Effector memory CD4-positive, alpha-beta T cell (primary cell): ENCODE measurements around the gene NOLC1.

Source experiments
- DNase-seq, 3 donors: peaks; one replicate each; pipeline ENCODE4 v3.0.0-alpha.2; 2020
- H3K27ac ChIP-seq: 2 replicates; pipeline ENCODE4 v1.7.0; 2013; ENCODE audit warnings: mild to moderate bottlenecking, low read length, moderate library complexity; ENCODE audit not compliant: insufficient read depth, poor library complexity, severe bottlenecking
- H3K27me3 ChIP-seq: replicated peaks from 2 replicates; pipeline ENCODE4 v1.7.0; 2013; ENCODE audit warnings: mild to moderate bottlenecking, low read length; ENCODE audit not compliant: insufficient read depth, control insufficient read depth, poor library complexity, severe bottlenecking
- H3K36me3 ChIP-seq: 2 replicates; pipeline ENCODE4 v1.7.0; 2013; ENCODE audit warnings: mild to moderate bottlenecking, low read length, moderate library complexity; ENCODE audit not compliant: control insufficient read depth, insufficient read depth
- H3K4me1 ChIP-seq: 2 replicates; pipeline ENCODE4 v1.7.0; 2013; ENCODE audit warnings: low read length, mild to moderate bottlenecking; ENCODE audit not compliant: control insufficient read depth, insufficient read depth, poor library complexity, severe bottlenecking
- H3K4me3 ChIP-seq: 2 replicates; pipeline ENCODE4 v1.7.0; 2013; ENCODE audit warnings: low read length, low read depth, mild to moderate bottlenecking; ENCODE audit not compliant: insufficient read depth, poor library complexity, severe bottlenecking
- H3K9me3 ChIP-seq: 2 replicates; pipeline ENCODE4 v1.7.0; 2013; ENCODE audit warnings: mild to moderate bottlenecking, low read length, moderate library complexity; ENCODE audit not compliant: control insufficient read depth
- total RNA-seq, 3 donors: gene quantifications; one replicate each; lab custom pipeline; 2026; lab: John Stamatoyannopoulos, UW

NOLC1 gene
- 79.7 to 90.0 (median 86.9) reads per million in 3 donors for total RNA-seq

DNA sequence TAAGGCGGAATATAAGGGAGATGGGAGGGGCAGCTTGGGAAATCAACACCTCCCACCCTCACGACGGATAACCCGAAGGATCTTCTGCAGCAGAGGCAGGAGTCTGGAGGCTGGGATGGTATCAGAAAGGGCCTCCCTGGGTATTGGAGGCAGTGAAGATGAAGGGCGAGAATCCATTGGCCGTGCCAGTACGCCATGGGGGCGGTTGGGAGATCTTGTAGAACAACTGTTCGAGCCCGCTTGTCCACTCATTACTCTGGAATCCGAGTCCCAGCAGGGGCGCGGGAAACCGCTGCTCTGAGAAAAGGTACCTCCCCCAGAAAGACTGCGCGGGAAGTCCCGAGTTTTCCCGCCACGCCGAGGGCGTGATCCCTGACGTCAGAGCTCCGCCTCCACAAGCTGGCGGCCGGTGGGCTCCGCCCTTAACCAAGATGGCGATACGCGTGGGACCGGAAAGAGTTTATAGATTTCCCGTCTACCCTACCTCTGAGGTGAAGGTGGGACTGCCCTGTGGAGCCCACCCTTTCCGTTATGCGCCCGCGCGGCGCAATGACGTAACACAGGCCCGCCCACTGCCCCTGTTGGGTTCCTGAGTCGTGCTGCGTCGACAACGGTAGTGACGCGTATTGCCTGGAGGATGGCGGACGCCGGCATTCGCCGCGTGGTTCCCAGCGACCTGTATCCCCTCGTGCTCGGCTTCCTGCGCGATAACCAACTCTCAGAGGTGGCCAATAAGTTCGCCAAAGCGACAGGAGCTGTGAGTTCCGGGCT is at the start of gene NOLC1:
NOLC1 (plus strand) TSS at position 616 of the 771 bp plus-strand sequence; CDS start at position 638, 22 bp downstream.
- H3K27me3 ChIP-seq, result no peaks in the 10 kb centered on the region
- H3K4me1 ChIP-seq, result peaks cover 12% of the 10 kb centered on the region
- DNase-seq, result peak; percentile 99 to 100 (median 100)
- peak within 1 kb of the TSS; percentile 84 for H3K4me3 ChIP-seq
- no peaks in the 10 kb centered on the region for H3K9me3 ChIP-seq
- peaks cover 27% of the 10 kb centered on the region for H3K36me3 ChIP-seq
- peak within 1 kb of the TSS; percentile 83 for H3K27ac ChIP-seq

DNA sequence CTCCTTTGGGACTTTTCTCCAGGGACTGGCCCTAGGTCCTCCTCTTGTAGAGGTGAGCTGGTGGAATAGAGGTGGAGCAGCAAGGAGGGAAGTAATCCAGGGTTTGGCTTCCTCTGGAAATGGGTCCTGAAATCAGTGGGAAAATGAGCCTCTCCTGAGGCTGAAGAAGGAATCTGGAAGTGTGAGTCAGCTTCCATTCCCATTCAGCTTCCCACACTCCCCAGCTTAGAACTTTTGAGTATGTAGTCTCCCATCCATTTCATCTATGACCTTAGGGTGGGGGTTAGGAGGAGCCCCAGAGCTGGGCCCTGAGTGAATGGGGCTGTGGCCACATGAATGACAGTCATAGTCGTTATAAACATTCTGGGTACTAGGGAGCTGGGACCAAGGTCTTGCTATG is 49.8 kb upstream of the NOLC1 start:
- H3K36me3 ChIP-seq, result peaks cover 6% of the 10 kb centered on the region
- H3K4me3 ChIP-seq, result no peak overlapping the region
- H3K4me1 ChIP-seq, result peaks cover 6% of the 10 kb centered on the region
- no peaks in the 10 kb centered on the region for H3K9me3 ChIP-seq
- H3K27ac ChIP-seq, result no peak overlapping the region
- no peaks in the 10 kb centered on the region for H3K27me3 ChIP-seq
- no peak for DNase-seq

DNA sequence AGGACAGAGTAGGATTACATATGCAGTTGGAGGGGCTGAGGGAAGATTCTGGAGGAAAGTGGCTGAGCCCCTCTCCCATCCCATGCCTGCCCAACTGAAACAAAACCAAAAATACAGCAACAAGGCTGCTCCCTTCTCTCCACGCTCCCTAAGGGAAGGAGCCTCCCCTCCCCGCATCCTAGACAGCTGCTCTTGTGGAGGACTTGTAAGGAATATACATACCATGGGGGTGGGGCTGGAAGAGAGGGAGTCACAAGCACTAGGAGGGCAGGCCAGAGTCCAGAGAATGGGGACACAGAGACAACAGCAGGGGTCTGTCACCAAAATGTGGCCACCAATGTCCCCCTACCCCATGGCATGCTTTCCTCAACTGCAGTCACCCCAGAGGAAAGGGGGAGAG is 45.2 kb upstream of the NOLC1 start:
- no peak for DNase-seq
- Histone ChIP-seq H3K9me3 (no peaks in the 10 kb centered on the region), H3K4me1 (peaks cover 6% of the 10 kb centered on the region), H3K27ac (no peak overlapping the region), H3K27me3 (no peaks in the 10 kb centered on the region), H3K36me3 (peaks cover 44% of the 10 kb centered on the region), H3K4me3 (no peak overlapping the region)

DNA sequence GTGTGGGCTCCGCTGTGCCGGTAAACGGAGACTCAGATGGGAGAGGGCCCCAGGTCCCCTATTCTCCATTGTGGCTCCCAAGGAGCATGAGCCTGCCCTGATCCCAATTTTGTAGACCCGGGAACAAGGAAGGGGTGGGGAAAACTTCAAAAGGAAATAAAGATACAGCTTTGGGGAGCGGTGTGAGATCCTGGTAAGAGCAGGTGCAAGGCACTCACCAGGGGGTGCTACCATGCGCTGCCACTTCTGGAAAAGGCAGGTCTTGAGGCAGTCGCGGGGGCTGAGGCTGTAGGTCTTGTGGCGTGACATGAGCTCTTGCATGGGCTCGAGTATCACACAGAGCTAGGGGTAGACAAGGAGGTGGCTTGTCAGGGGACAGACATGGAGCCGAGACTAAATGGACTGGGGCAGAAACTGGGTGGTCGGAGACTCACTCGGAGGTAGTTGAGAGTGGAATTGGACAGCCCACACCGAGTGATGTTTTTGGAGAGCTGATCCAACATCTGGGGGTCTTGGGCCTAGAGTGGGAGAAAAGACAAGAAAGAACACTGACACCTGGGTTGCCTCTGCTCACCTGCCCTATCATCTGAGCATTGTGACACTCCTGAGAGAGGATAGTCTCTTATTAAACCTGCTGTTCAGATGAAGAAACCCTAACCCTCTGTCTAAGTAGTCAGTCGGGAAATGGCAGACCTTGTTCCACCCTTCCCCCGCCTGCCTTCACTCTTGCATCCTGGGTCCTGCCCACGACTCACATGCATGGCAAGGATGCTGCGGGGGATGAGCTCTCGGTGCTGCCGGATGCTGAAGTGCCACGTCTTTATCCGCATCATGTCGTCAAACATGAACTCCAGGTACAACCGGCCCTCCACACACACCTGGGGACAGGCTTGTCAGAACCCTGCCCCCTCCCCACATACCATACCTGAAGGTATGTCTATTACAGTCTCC is 42.7 kb upstream of the NOLC1 start:
- H3K36me3 ChIP-seq, result peaks cover 44% of the 10 kb centered on the region
- no peaks in the 10 kb centered on the region for H3K9me3 ChIP-seq
- H3K4me1 ChIP-seq, result peaks cover 26% of the 10 kb centered on the region
- no peak overlapping the region for H3K27ac ChIP-seq
- H3K27me3 ChIP-seq, result no peaks in the 10 kb centered on the region
- no peak for DNase-seq
- H3K4me3 ChIP-seq, result no peak overlapping the region

DNA sequence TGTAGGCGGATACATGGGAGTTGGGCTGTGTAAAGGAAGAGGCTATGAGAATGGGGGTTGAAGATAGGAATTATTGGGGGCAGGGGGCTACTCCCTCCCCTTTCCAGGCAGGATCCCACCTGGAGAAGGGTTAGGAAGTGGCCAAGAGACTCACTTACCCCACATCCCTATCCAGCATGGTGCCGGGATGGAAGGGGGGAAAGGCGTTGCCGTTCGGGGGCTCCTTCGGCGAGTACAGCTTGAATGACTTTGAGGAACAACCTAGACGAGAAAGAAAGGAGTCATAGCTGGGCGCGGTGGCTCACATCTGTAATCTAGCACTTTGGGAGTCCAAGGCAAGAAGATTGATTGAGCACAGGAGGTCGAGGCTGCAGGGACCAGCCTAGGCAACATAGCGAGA is 40.9 kb upstream of the NOLC1 start:
- no peak overlapping the region for H3K4me3 ChIP-seq
- H3K36me3 ChIP-seq, result peaks cover 44% of the 10 kb centered on the region
- DNase-seq, result no peak
- H3K27me3 ChIP-seq, result no peaks in the 10 kb centered on the region
- no peaks in the 10 kb centered on the region for H3K9me3 ChIP-seq
- H3K27ac ChIP-seq, result no peak overlapping the region
- H3K4me1 ChIP-seq, result peaks cover 25% of the 10 kb centered on the region

DNA sequence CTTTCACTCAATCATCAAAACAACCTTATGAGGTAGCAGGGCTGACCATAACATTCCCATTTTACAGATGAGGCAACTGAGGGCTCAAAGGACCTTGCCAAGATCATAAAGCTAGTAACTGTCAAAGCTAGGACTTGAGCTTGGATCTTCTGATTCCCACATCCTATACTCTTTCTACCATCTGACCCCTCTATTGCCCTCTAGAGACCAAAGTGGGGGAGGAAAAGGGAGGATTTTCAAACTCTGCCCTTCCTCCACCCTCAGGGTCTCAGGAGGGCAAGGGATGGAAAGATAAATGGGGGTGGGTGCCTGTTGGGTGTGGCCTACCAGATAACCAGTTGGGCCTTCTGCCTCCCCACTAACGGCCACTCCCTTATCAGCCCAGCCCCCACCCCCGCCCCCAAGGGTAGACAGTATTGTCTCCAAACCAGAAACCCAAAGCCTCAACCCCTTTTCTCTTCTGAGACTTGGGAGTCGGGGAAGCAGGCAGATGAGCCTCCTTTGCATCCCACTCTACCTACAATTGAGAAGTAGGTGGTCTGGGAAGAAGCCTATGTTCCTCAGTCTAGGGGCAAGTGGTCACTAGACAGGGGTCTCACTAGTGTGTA is 39.9 kb upstream of the NOLC1 start:
- Histone ChIP-seq H3K9me3 (no peaks in the 10 kb centered on the region), H3K4me3 (no peak overlapping the region), H3K4me1 (peaks cover 35% of the 10 kb centered on the region), H3K36me3 (peaks cover 38% of the 10 kb centered on the region), H3K27me3 (no peaks in the 10 kb centered on the region), H3K27ac (peak overlapping the region; percentile 11)
- no peak for DNase-seq

DNA sequence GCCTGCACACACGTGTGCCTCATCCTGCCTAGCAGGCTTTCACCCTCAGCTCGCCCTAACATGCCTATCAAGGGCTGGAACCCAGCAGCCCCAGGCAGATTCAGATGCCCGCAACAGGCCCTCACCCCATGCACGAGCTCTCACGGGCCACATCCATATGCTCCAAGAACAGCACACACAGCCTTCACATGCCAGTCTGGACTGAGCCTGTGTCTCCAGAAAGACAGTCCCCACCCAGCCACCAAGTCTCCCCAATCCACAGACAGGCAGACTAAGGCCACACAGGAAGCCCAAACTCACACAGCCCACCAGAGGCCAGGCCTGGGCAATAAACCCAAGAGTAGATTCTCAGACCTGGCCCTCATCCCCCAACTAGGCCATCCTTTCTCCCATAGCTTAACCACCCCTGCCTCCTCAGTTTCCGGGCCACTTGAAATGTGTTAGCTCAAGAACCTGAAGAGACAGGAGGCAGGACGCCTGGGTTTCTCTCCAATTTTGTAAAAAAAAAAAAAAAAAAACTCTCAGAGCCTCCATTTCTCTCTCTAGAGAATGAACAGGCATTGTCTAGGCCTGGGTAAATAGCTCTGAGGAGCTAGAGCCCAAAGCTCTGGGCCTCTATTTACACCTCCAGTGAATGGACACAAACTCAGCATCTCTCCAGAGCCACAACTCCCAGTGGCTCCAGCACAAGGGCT is 38.8 kb upstream of the NOLC1 start:
- Histone ChIP-seq H3K9me3 (no peaks in the 10 kb centered on the region), H3K27me3 (no peaks in the 10 kb centered on the region), H3K4me3 (peak overlapping the region; percentile 58), H3K4me1 (peaks cover 46% of the 10 kb centered on the region), H3K27ac (peak overlapping the region; percentile 59), H3K36me3 (peaks cover 29% of the 10 kb centered on the region)
- DNase-seq, result no peak

DNA sequence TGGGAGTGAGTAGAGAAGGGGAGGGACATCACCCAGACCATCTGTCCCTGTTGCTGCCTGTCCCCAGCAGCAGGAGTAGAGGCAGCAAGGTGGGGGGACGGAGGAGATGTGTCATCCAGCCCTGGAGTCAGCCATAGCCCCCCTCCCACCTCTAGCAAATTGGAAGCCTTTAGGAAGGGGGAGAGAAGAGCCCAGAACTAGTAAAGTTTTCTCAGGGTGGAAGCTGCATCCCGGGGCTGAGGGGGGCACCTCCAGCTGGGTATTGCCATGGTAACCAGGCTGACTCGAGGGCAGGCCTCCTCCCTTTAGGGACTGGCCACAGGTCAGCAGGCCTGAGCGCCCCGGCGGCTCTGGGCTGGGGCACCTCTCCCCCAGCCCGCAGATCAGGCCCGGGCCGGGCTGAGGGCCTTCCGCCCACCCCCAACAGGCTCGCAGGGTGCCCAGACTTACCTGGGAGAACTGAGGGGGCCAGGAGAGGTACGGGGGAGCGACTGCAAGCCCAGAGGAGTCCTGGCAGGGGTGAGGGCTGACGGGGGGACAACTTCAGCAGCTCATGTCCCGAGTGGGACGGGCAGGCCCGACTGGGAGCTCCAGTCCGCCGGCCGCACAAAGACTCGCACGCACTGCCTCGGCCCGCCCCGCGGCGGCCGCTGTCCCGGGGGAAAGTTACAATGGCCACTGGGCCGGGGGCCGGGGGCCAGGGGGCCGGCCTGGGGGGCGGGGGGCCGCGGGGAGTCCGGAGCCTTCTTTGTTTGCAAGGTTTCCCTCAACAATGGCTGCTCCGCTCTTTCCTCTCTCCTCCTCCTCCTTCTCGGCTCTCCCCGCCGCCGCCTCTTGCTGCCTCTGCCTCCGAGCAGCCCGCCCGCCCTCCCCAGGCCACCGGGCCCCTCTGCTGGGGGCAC is 38.0 kb upstream of the NOLC1 start:
- Histone ChIP-seq H3K27ac (peak overlapping the region; percentile 74), H3K27me3 (no peaks in the 10 kb centered on the region), H3K9me3 (no peaks in the 10 kb centered on the region), H3K36me3 (peaks cover 21% of the 10 kb centered on the region), H3K4me3 (peak overlapping the region; percentile 58), H3K4me1 (peaks cover 54% of the 10 kb centered on the region)
- DNase-seq, result no peak
